Measurements from ENCODE around the gene PQBP1. TPM values are rescaled to one million over a fixed set of nuclear protein-coding genes. Genes with fewer than 3 reads are reported as not detected.

The PQBP1 gene
- total and polyA plus RNA-seq, 2 donors (not counting 1 experiment from before 2014, with no cell fraction given) = 89.9 to 128 TPM

- ChIA-PET CTCF (no interaction called here), POLR2A (interaction anchor here (0.7 kb wide), 1 partner anchor 9 kb away, joined by 3 read pairs; no protein-coding TSS in a partner anchor)
- Mint-ChIP-seq H3K4me3 (peak overlapping the region; percentile 75), H3K27me3 (no peaks in the 10 kb centered on the region), H3K9me3 (ENCODE audit: insufficient read depth) (no peaks in the 10 kb centered on the region), H3K4me1 (peaks cover 56% of the 10 kb centered on the region), H3K27ac (peak overlapping the region; percentile 92)
- no CpG with 5 or more reads among the region's 2 CpGs for WGBS (ENCODE audit: insufficient coverage)
- peak overlapping the region; percentile 24 to 77 for H3K27ac ChIP-seq (ENCODE audit: low read length in 2 of 2)
- peak overlapping the region; percentile 54 for H3K4me2 ChIP-seq (replicated peaks; ENCODE audit: low read depth, low read length, poor library complexity, severe bottlenecking)
- H3K9me3 ChIP-seq (ENCODE audit: control extremely low read depth in 1 of 3, control insufficient read depth in 2 of 3, insufficient read depth in 1 of 3, low read length in 2 of 3) = no peaks in the 10 kb centered on the region
- H3K79me2 ChIP-seq (ENCODE audit: control insufficient read depth, insufficient read depth, low read length) = peaks cover 20% of the 10 kb centered on the region
- no peak overlapping the region for H2AFZ ChIP-seq (ENCODE audit: insufficient read depth, low read depth, low read length, poor library complexity, severe bottlenecking)
- H3K4me1 ChIP-seq (ENCODE audit: control insufficient read depth in 2 of 2, insufficient read depth in 2 of 2, low read length in 2 of 2) = peaks cover 58 to 64% of the 10 kb centered on the region in 2 donors
- no peak overlapping the region for H3K4me3 ChIP-seq (ENCODE audit: control extremely low read depth in 1 of 5, extremely low read depth in 1 of 5, insufficient read depth in 1 of 5, low read depth in 2 of 5, low read length in 4 of 5)
- H4K20me1 ChIP-seq (ENCODE audit: control insufficient read depth, insufficient read depth, low read length, poor library complexity, severe bottlenecking) = no peaks in the 10 kb centered on the region
- ATAC-seq (ENCODE audit: low read depth) (no peak), DNase-seq (peak; percentile 42)
- no peak overlapping the region for H3K9ac ChIP-seq (ENCODE audit: low read length)
- H3K27me3 ChIP-seq (replicated peaks in 1 of 4; ENCODE audit: control extremely low read depth in 1 of 4, control insufficient read depth in 3 of 4, insufficient read depth in 4 of 4, low read length in 3 of 4) = no peaks in the 10 kb centered on the region
- TF ChIP-seq EZH2 (IDR thresholded peaks at IDR 0.05; ENCODE audit: borderline replicate concordance, insufficient read depth, low read depth, low read length, poor library complexity, severe bottlenecking) = no peak
- TF ChIP-seq CTCF (IDR thresholded peaks at IDR 0.05) = no peak
- intact Hi-C loops (cut with micrococcal nuclease) = loop anchor here (10.0 kb wide), 1 partner anchor 259 kb away; no protein-coding TSS in a partner anchor
- peaks cover 0 to 24% of the 10 kb centered on the region in 2 experiments for H3K36me3 ChIP-seq (replicated peaks in 1 of 2; ENCODE audit: control extremely low read depth in 1 of 2, control insufficient read depth in 1 of 2, extremely low read depth in 1 of 2, insufficient read depth in 2 of 2, low read length in 1 of 2)
Measured at GRCh38 chrX:48933757-48934156, 36.0 kb downstream of the PQBP1 start.

- no CpG with 5 or more reads among the region's 7 CpGs for WGBS (ENCODE audit: insufficient coverage)
- Histone ChIP-seq H3K36me3 (replicated peaks in 1 of 2; ENCODE audit: control extremely low read depth in 1 of 2, control insufficient read depth in 1 of 2, extremely low read depth in 1 of 2, insufficient read depth in 2 of 2, low read length in 1 of 2) (peaks cover 0 to 24% of the 10 kb centered on the region in 2 experiments), H3K4me2 (replicated peaks; ENCODE audit: low read depth, low read length, poor library complexity, severe bottlenecking) (peak overlapping the region; percentile 54), H3K27ac (ENCODE audit: low read length in 2 of 2) (peak overlapping the region; percentile 51 to 77), H4K20me1 (ENCODE audit: control insufficient read depth, insufficient read depth, low read length, poor library complexity, severe bottlenecking) (no peaks in the 10 kb centered on the region), H3K79me2 (ENCODE audit: control insufficient read depth, insufficient read depth, low read length) (peaks cover 20% of the 10 kb centered on the region), H3K9me3 (ENCODE audit: control extremely low read depth in 1 of 3, control insufficient read depth in 2 of 3, insufficient read depth in 1 of 3, low read length in 2 of 3) (no peaks in the 10 kb centered on the region), H3K4me3 (ENCODE audit: control extremely low read depth in 1 of 5, extremely low read depth in 1 of 5, insufficient read depth in 1 of 5, low read depth in 2 of 5, low read length in 4 of 5) (no peak overlapping the region), H2AFZ (ENCODE audit: insufficient read depth, low read depth, low read length, poor library complexity, severe bottlenecking) (no peak overlapping the region), H3K4me1 (ENCODE audit: control insufficient read depth in 2 of 2, insufficient read depth in 2 of 2, low read length in 2 of 2) (peaks cover 68 to 71% of the 10 kb centered on the region in 2 donors), H3K9ac (ENCODE audit: low read length) (no peak overlapping the region), H3K27me3 (replicated peaks in 1 of 4; ENCODE audit: control extremely low read depth in 1 of 4, control insufficient read depth in 3 of 4, insufficient read depth in 4 of 4, low read length in 3 of 4) (no peaks in the 10 kb centered on the region)
- TF ChIP-seq CTCF (IDR thresholded peaks at IDR 0.05) (no peak), EZH2 (IDR thresholded peaks at IDR 0.05; ENCODE audit: borderline replicate concordance, insufficient read depth, low read depth, low read length, poor library complexity, severe bottlenecking) (no peak)
- no peaks in the 10 kb centered on the region for H3K27me3 Mint-ChIP-seq
- ChIA-PET CTCF (no interaction called here), POLR2A (no interaction called here)
- ATAC-seq (ENCODE audit: low read depth) (no peak), DNase-seq (no peak)
- H3K4me3 Mint-ChIP-seq = peak overlapping the region; percentile 65
- peaks cover 66% of the 10 kb centered on the region for H3K4me1 Mint-ChIP-seq
- H3K27ac Mint-ChIP-seq = peak overlapping the region; percentile 99
- intact Hi-C loops (cut with micrococcal nuclease) = loop anchor here (5.0 to 10.0 kb wide), 3 partner anchors 132 to 337 kb away; partner anchors contain the start of genes HDAC6 and WDR13
- no peaks in the 10 kb centered on the region for H3K9me3 Mint-ChIP-seq (ENCODE audit: insufficient read depth)
Measured at GRCh38 chrX:48934581-48935300, 37.0 kb downstream of the PQBP1 start.
